Upper lobe of right lung (tissue), 1 donor: ENCODE data around the gene PDCD2. TPM values are rescaled to one million over a fixed set of nuclear protein-coding genes. Genes with fewer than 3 reads are reported as not detected.
A peak's percentile ranks its signal among the peaks of the same experiment; 100 is the strongest.

Experiments used
- ATAC-seq: fragments of 200-7000 bp; cut with Tn5 transposase; one replicate; pipeline ENCODE4 v1.9.1; 2020; ENCODE audit warnings: mild to moderate bottlenecking, moderate library complexity
- DNase-seq: peaks from one replicate; pipeline ENCODE4 v3.0.0-alpha.2; 2020
- H3K27ac ChIP-seq: fragments of 200-600 bp; one replicate; pipeline ENCODE4 v1.8.0; 2022
- H3K27me3 ChIP-seq: fragments of 200-600 bp; one replicate; pipeline ENCODE4 v1.8.0; 2022; ENCODE audit warnings: mild to moderate bottlenecking
- H3K36me3 ChIP-seq: fragments of 200-600 bp; one replicate; pipeline ENCODE4 v1.8.0; 2022
- H3K4me1 ChIP-seq: fragments of 200-600 bp; one replicate; pipeline ENCODE4 v1.8.0; 2022
- H3K4me3 ChIP-seq: fragments of 200-600 bp; one replicate; pipeline ENCODE4 v1.8.0; 2022; ENCODE audit warnings: mild to moderate bottlenecking
- H3K9me3 ChIP-seq: fragments of 200-600 bp; one replicate; pipeline ENCODE4 v1.8.0; 2022
- CTCF ChIP-seq: fragments of 200-600 bp; IDR thresholded peaks from one replicate; pipeline ENCODE4 v1.8.0; 2022; ENCODE audit warnings: antibody characterized with exemption
- intact Hi-C: fragments of 100-400 bp; cut with DNase I; formaldehyde crosslinking; loops from one replicate; pipeline ENCODE4 v1.11.0; 2022
- total RNA-seq: library from RNA; stranded (reverse); fragmentation: NEBNext Ultra II Directional; extraction: Animal tissue kit (Norgen Biotek cat#: 25700); gene quantifications from one replicate; pipeline ENCODE4 v1.2.1, GENCODE V29; 2021
- donor health status: DM: no; HTN: yes; CAD: no; lungs with severe emphysema.

PDCD2 gene
- total RNA-seq, 1 donor from 2014 or later: 41.3 TPM

DNA sequence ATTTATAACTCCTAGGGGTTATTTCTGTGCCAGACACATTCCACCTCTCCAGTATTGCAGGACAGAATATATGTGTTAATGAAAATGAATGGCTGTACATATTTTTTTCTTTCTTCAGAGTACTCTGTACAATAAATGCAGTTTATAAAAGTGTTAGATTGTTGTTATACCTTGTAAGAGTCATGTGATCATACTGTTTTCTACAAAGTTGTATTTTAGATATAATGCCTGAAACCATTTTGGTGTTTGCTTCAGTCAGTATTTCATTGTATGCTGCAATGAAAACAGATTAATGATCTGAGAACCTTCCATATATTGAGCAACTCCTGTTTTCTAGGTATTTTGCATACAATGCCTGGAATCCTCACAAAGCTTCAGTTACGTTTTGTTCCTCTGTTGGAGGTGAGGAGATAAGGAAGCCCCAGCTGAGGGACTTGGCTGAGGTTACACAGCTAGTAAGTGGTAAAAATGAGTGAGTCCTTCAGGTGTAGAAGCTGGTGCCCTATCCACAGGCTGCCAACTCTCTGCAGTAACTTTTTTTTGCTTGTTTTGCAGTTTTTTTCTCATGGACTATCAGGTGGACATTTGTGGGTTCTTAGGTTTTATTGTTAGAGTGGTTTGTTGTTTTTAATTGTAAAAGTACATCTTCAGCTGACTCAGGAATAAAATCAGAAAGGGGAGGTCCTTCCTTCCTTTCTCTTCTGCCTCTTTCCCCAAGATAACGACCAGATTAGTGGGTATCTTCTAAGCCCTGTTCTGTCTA, 11.6 kb downstream of the PDCD2 start:
- intact Hi-C loops: no loop called here
- H3K36me3 ChIP-seq: peaks cover 95% of the 10 kb centered on the region
- H3K4me1 ChIP-seq: no peaks in the 10 kb centered on the region
- no peaks in the 10 kb centered on the region for H3K9me3 ChIP-seq
- DNase-seq (no peak), ATAC-seq (no peak)
- no peak overlapping the region for H3K4me3 ChIP-seq
- H3K27me3 ChIP-seq: no peaks in the 10 kb centered on the region
- TF ChIP-seq CTCF: no peak
- H3K27ac ChIP-seq: no peak overlapping the region

GRCh38 chr6:170564936-170565530, 19.4 kb downstream of the PDCD2 start:
- H3K4me3 ChIP-seq: no peak overlapping the region
- ATAC-seq: no peak
- TF ChIP-seq CTCF: no peak
- peaks cover 96% of the 10 kb centered on the region for H3K36me3 ChIP-seq
- H3K27me3 ChIP-seq: no peaks in the 10 kb centered on the region
- no peak for DNase-seq
- no peak overlapping the region for H3K27ac ChIP-seq
- intact Hi-C loops: no loop called here
- H3K9me3 ChIP-seq: no peaks in the 10 kb centered on the region
- H3K4me1 ChIP-seq: no peaks in the 10 kb centered on the region

DNA sequence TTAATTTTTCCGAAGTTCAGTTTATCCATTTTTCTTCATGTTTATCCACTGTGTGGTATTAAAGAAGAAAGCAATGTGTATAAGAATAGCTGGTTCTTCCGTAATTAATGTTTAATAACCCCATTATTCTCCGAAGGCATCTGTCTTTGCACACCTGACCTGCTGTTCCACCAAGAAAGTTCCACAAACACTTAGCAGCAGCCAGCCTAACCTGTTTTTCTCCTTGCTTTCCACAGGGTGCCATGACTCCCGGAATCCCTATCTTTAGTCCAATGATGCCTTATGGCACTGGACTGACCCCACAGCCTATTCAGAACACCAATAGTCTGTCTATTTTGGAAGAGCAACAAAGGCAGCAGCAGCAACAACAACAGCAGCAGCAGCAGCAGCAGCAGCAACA, 22.9 kb downstream of the PDCD2 start:
- intact Hi-C loops: no loop called here
- no peak for TF ChIP-seq CTCF
- Histone ChIP-seq H3K27ac (no peak overlapping the region), H3K9me3 (no peaks in the 10 kb centered on the region), H3K4me3 (no peak overlapping the region), H3K27me3 (no peaks in the 10 kb centered on the region), H3K36me3 (peaks cover 95% of the 10 kb centered on the region), H3K4me1 (no peaks in the 10 kb centered on the region)
- ATAC-seq: no peak
- DNase-seq: no peak

- H3K4me1 ChIP-seq: peaks cover 29% of the 10 kb centered on the region
- intact Hi-C loops: no loop called here
- ATAC-seq (no peak), DNase-seq (no peak)
- no peaks in the 10 kb centered on the region for H3K9me3 ChIP-seq
- TF ChIP-seq CTCF: no peak
- no peaks in the 10 kb centered on the region for H3K27me3 ChIP-seq
- H3K27ac ChIP-seq: no peak overlapping the region
- H3K4me3 ChIP-seq: peak overlapping the region; percentile 92
- peaks cover 33% of the 10 kb centered on the region for H3K36me3 ChIP-seq
Measured at GRCh38 chr6:170555305-170555704, 29.1 kb downstream of the PDCD2 start.

DNA sequence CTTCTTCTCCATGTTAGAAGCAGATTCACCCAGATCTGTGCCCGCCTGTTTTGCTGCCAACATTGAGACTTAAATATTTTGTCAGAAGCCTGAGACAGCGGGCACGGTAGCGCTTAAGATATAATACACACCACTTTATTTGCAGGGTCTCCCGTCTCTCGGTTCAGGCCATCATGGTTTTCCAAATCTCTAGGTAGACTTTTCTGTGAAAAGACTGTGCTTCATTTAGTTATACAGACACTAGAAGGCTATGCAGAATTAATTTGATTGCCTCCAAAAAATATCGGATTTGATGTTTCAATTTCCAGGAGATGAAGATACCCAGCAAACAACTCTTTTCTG, 29.7 kb downstream of the PDCD2 start:
- Histone ChIP-seq H3K4me3 (peak overlapping the region; percentile 92), H3K27ac (peak overlapping the region; percentile 94), H3K27me3 (no peaks in the 10 kb centered on the region), H3K9me3 (no peaks in the 10 kb centered on the region), H3K4me1 (peaks cover 35% of the 10 kb centered on the region), H3K36me3 (peaks cover 29% of the 10 kb centered on the region)
- no peak for ATAC-seq
- no peak for DNase-seq
- TF ChIP-seq CTCF: no peak
- intact Hi-C loops: no loop called here
